HepG2 (cell line): ENCODE results near the gene AK6. TPM values are rescaled to one million over a fixed set of nuclear protein-coding genes. Genes with fewer than 3 reads are reported as not detected.
A peak's percentile ranks its signal among the peaks of the same experiment; 100 is the strongest.

Experiments
- CREB1 ChIP-seq, 2 experiments: fragments of 450-650 bp in 1 of 2; IDR thresholded peaks; 2 replicates each; pipeline ENCODE4 v1.6.1; 2016 to 2017; ENCODE audit warnings: control low read depth in 1 of 2, mild to moderate bottlenecking in 1 of 2, missing compliant biosample characterization in 1 of 2, missing genetic modification characterization in 1 of 2
- HOXA3 ChIP-seq: sonication (generic); formaldehyde crosslinking; IDR thresholded peaks from 2 replicates; pipeline ENCODE4 v1.5.0; 2020; ENCODE audit warnings: missing genetic modification reagents
- HOXA7 ChIP-seq: sonication (generic); formaldehyde crosslinking; IDR thresholded peaks from 2 replicates; pipeline ENCODE4 v1.8.1; 2022; ENCODE audit warnings: mild to moderate bottlenecking, missing genetic modification reagents, moderate library complexity
- MAFG ChIP-seq: sonication (generic); formaldehyde crosslinking; IDR thresholded peaks from 2 replicates; pipeline ENCODE4 v1.5.1; 2020; ENCODE audit warnings: mild to moderate bottlenecking, missing genetic modification reagents
- NCOA1 ChIP-seq: sonication (generic); formaldehyde crosslinking; IDR thresholded peaks from 2 replicates; pipeline ENCODE4 v1.9.0; 2021; ENCODE audit warnings: missing genetic modification reagents
- SKI ChIP-seq: fragments of 450-650 bp; IDR thresholded peaks from one replicate; pipeline ENCODE4 v1.6.1; 2018; ENCODE audit warnings: mild to moderate bottlenecking; ENCODE audit not compliant: partially characterized antibody
- SMARCE1 ChIP-seq: fragments of 450-650 bp; IDR thresholded peaks from 2 replicates; pipeline ENCODE4 v1.6.1; 2017; ENCODE audit warnings: borderline replicate concordance
- TFAP4 ChIP-seq: sonication (generic); IDR thresholded peaks from 2 replicates; pipeline ENCODE4 v1.6.1; 2016; ENCODE audit warnings: low read depth, borderline replicate concordance
- XBP1 ChIP-seq: sonication (generic); formaldehyde crosslinking; IDR thresholded peaks from 2 replicates; pipeline ENCODE4 v1.5.0; 2020; ENCODE audit warnings: missing genetic modification reagents
- ZNF496 ChIP-seq: sonication (generic); formaldehyde crosslinking; IDR thresholded peaks from 2 replicates; pipeline ENCODE4 v1.8.1; 2023; ENCODE audit warnings: mild to moderate bottlenecking, moderate library complexity, missing genetic modification reagents; ENCODE audit not compliant: insufficient replicate concordance
- ZNF570 ChIP-seq: sonication (generic); formaldehyde crosslinking; IDR thresholded peaks from 2 replicates; pipeline ENCODE4 v1.4.0; 2020; ENCODE audit warnings: mild to moderate bottlenecking, missing genetic modification reagents, borderline replicate concordance
- polyA plus RNA-seq, 8 experiments: library from polyadenylated mRNA; depleted of rRNA in 3 of 8; stranded (reverse) in 7 of 8; unstranded in 1 of 8; fragments of >200 nt; fragmentation: Illumina TruSeq in 4 of 8; extraction: Trizol in 4 of 8; gene quantifications; 2 replicates each; pipeline versions ENCODE4 v1.2.1 to v1.2.3, GENCODE V29; 2011 to 2016; ENCODE audit warnings: low read depth in 4 of 8, missing spikeins in 1 of 8, mixed read lengths in 1 of 8; ENCODE audit not compliant: insufficient read depth in 1 of 8
- total RNA-seq, 5 experiments: library from RNA; depleted of rRNA; stranded (reverse); fragments of >200 nt; fragmentation: Illumina TruSeq; extraction: Trizol; gene quantifications; 2 replicates each; pipeline ENCODE4 v1.2.3, GENCODE V29; 2016; ENCODE audit warnings: low read depth in 1 of 5
- TF ChIP-seq, protein P1 (sequence below), 2 experiments: IDR thresholded peaks; 2 replicates each; pipeline ENCODE4 v1.6.1; 2011 to 2012; ENCODE audit warnings: low read length in 2 of 2, borderline replicate concordance in 1 of 2, low read depth in 1 of 2, mild to moderate bottlenecking in 1 of 2, moderate library complexity in 1 of 2
- TF ChIP-seq, protein P2 (sequence below): conservative IDR thresholded peaks from 2 replicates; pipeline ENCODE4 v1.6.1; 2018; ENCODE audit warnings: missing genetic modification reagents
- TF ChIP-seq, protein P3 (sequence below): sonication (generic); formaldehyde crosslinking; IDR thresholded peaks from 2 replicates; pipeline ENCODE4 v1.4.0; 2020; ENCODE audit warnings: missing genetic modification reagents
- TF ChIP-seq, protein P4 (sequence below): sonication (generic); formaldehyde crosslinking; IDR thresholded peaks from 2 replicates; pipeline ENCODE4 v1.4.0; 2020; ENCODE audit warnings: missing genetic modification reagents
- TF ChIP-seq, protein P5 (sequence below): sonication (generic); formaldehyde crosslinking; IDR thresholded peaks from 2 replicates; pipeline ENCODE4 v1.5.1; 2020; ENCODE audit warnings: missing genetic modification reagents, mild to moderate bottlenecking, borderline replicate concordance

AK6 gene
- total and polyA plus RNA-seq, 2 of the 13 experiments (the other 11 are each of a cell fraction or from before 2014, with no cell fraction given): 31.1 to 77.2 TPM

- TF ChIP-seq CREB1 (IDR thresholded peaks at IDR 0.05) (peak; percentile 75), CREB1 (CRISPR knock-in tag; IDR thresholded peaks at IDR 0.05) (peak; percentile 49; the same call in 1 of the 2 replicates), XBP1 (CRISPR knock-in tag) (no peak), MAFG (CRISPR knock-in tag) (no peak), SMARCE1 (no peak), HOXA3 (peak; percentile 86), ZNF496 (CRISPR knock-in tag) (no peak), ZNF570 (CRISPR knock-in tag) (no peak), SKI (peak; percentile 35), NCOA1 (CRISPR knock-in tag) (no peak), TFAP4 (0 out of 2 replicates have a peak, but pooled peaks have one; percentile 56), HOXA7 (CRISPR knock-in tag) (0 out of 2 replicates have a peak, but pooled peaks have one; percentile 24)
- TF ChIP-seq, protein P1, sequence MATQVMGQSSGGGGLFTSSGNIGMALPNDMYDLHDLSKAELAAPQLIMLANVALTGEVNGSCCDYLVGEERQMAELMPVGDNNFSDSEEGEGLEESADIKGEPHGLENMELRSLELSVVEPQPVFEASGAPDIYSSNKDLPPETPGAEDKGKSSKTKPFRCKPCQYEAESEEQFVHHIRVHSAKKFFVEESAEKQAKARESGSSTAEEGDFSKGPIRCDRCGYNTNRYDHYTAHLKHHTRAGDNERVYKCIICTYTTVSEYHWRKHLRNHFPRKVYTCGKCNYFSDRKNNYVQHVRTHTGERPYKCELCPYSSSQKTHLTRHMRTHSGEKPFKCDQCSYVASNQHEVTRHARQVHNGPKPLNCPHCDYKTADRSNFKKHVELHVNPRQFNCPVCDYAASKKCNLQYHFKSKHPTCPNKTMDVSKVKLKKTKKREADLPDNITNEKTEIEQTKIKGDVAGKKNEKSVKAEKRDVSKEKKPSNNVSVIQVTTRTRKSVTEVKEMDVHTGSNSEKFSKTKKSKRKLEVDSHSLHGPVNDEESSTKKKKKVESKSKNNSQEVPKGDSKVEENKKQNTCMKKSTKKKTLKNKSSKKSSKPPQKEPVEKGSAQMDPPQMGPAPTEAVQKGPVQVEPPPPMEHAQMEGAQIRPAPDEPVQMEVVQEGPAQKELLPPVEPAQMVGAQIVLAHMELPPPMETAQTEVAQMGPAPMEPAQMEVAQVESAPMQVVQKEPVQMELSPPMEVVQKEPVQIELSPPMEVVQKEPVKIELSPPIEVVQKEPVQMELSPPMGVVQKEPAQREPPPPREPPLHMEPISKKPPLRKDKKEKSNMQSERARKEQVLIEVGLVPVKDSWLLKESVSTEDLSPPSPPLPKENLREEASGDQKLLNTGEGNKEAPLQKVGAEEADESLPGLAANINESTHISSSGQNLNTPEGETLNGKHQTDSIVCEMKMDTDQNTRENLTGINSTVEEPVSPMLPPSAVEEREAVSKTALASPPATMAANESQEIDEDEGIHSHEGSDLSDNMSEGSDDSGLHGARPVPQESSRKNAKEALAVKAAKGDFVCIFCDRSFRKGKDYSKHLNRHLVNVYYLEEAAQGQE (IDR thresholded peaks at IDR 0.05; ENCODE audit: borderline replicate concordance in 1 of 2, low read depth in 1 of 2, low read length in 2 of 2): peak in 1 of 2 experiments; percentile 15; a peak in 1 of 4 replicates
- TF ChIP-seq, protein P2, sequence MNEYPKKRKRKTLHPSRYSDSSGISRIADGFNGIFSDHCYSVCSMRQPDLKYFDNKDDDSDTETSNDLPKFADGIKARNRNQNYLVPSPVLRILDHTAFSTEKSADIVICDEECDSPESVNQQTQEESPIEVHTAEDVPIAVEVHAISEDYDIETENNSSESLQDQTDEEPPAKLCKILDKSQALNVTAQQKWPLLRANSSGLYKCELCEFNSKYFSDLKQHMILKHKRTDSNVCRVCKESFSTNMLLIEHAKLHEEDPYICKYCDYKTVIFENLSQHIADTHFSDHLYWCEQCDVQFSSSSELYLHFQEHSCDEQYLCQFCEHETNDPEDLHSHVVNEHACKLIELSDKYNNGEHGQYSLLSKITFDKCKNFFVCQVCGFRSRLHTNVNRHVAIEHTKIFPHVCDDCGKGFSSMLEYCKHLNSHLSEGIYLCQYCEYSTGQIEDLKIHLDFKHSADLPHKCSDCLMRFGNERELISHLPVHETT: 0 out of 2 replicates have a peak, but pooled peaks have one; percentile 39
- TF ChIP-seq, protein P3, sequence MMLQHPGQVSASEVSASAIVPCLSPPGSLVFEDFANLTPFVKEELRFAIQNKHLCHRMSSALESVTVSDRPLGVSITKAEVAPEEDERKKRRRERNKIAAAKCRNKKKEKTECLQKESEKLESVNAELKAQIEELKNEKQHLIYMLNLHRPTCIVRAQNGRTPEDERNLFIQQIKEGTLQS (CRISPR knock-in tag): peak; percentile 9; the same call in 1 of the 2 replicates
- TF ChIP-seq, protein P4, sequence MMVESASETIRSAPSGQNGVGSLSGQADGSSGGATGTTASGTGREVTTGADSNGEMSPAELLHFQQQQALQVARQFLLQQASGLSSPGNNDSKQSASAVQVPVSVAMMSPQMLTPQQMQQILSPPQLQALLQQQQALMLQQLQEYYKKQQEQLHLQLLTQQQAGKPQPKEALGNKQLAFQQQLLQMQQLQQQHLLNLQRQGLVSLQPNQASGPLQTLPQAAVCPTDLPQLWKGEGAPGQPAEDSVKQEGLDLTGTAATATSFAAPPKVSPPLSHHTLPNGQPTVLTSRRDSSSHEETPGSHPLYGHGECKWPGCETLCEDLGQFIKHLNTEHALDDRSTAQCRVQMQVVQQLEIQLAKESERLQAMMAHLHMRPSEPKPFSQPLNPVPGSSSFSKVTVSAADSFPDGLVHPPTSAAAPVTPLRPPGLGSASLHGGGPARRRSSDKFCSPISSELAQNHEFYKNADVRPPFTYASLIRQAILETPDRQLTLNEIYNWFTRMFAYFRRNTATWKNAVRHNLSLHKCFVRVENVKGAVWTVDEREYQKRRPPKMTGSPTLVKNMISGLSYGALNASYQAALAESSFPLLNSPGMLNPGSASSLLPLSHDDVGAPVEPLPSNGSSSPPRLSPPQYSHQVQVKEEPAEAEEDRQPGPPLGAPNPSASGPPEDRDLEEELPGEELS (CRISPR knock-in tag): peak; percentile 24; the same call in 1 of the 2 replicates
- TF ChIP-seq, protein P5, sequence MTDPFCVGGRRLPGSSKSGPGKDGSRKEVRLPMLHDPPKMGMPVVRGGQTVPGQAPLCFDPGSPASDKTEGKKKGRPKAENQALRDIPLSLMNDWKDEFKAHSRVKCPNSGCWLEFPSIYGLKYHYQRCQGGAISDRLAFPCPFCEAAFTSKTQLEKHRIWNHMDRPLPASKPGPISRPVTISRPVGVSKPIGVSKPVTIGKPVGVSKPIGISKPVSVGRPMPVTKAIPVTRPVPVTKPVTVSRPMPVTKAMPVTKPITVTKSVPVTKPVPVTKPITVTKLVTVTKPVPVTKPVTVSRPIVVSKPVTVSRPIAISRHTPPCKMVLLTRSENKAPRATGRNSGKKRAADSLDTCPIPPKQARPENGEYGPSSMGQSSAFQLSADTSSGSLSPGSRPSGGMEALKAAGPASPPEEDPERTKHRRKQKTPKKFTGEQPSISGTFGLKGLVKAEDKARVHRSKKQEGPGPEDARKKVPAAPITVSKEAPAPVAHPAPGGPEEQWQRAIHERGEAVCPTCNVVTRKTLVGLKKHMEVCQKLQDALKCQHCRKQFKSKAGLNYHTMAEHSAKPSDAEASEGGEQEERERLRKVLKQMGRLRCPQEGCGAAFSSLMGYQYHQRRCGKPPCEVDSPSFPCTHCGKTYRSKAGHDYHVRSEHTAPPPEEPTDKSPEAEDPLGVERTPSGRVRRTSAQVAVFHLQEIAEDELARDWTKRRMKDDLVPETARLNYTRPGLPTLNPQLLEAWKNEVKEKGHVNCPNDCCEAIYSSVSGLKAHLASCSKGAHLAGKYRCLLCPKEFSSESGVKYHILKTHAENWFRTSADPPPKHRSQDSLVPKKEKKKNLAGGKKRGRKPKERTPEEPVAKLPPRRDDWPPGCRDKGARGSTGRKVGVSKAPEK (CRISPR knock-in tag): no peak
Measured at GRCh38 chr5:69369340-69370121, at the start of gene AK6, which contains the start of the genes RAD17 and TAF9 (continued).
